ENCODE results near the gene TMEM143. TPM values are rescaled to one million over a fixed set of nuclear protein-coding genes. Genes with fewer than 3 reads are reported as not detected.

Gene TMEM143
- 10 to 100 TPM in 1 of 4 donors, 1 to 10 TPM in 3; 6.7 to 21.0 (median 8.7) TPM for total RNA-seq

- H3K4me3 ChIP-seq (ENCODE audit: low read depth, poor library complexity, severe bottlenecking), result peak within 1 kb of the TSS; percentile 47
- intact Hi-C loops (cut with DNase I; ENCODE audit: low total_unique reads), result no loop called here
- WGBS, 2 donors, result 1% methylated on average over 45 to 58 of the region's 59 CpGs
- DNase-seq (ENCODE audit: low spot score in 2 of 2), result peak; percentile 98 to 99
- TF ChIP-seq CTCF (IDR thresholded peaks at IDR 0.05) (no peak), POLR2A (IDR thresholded peaks at IDR 0.05) (peak in 1 of 2 donors; percentile 28)
Measured at GRCh38 chr19:48363810-48364597, at the start of gene TMEM143, which contains the start of gene SYNGR4. Gene TMEM143 (minus strand): TSS chr19:48363940. CDS start chr19:48363920, 20 bp downstream. Gene SYNGR4 (plus strand): TSS chr19:48364367. CDS start chr19:48365843, 1,476 bp downstream.

DNA sequence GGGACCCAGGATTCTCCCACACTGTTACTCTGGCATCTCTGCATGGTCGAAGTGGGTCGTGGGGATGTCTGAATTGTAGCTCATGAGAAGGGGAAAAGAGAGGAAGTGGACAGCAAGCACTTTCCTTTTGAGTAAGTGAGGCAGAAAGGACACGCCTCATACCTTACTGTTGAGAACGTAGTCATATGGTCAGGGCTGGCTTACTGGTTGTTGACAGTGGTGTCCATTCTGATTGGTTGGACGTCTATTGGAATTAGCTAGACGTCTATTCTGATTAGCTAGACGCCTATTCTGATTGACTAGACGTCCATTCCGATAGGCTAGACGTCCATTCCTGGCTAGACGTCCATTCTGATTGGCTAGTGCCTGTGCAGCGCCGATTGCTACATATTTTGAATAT, 42.1 kb upstream of the TMEM143 start:
- no peak overlapping the region for H3K4me3 ChIP-seq (ENCODE audit: low read depth, poor library complexity, severe bottlenecking)
- WGBS, 2 donors, result 84 to 89% methylated on average over 13 of the region's 13 CpGs
- TF ChIP-seq CTCF (IDR thresholded peaks at IDR 0.05) (no peak), POLR2A (IDR thresholded peaks at IDR 0.05) (no peak)
- DNase-seq (ENCODE audit: low spot score in 2 of 2), result no peak
- intact Hi-C loops (cut with DNase I; ENCODE audit: low total_unique reads), result no loop called here

GRCh38 chr19:48405010-48405659, 41.4 kb upstream of the TMEM143 start:
- intact Hi-C loops (cut with DNase I; ENCODE audit: low total_unique reads), result no loop called here
- DNase-seq (ENCODE audit: low spot score in 2 of 2), result no peak
- 94 to 96% methylated on average over 4 to 27 of the region's 27 CpGs for WGBS, 2 donors
- no peak overlapping the region for H3K4me3 ChIP-seq (ENCODE audit: low read depth, poor library complexity, severe bottlenecking)
- no peak for TF ChIP-seq CTCF (IDR thresholded peaks at IDR 0.05)
- no peak for TF ChIP-seq POLR2A (IDR thresholded peaks at IDR 0.05)

DNA sequence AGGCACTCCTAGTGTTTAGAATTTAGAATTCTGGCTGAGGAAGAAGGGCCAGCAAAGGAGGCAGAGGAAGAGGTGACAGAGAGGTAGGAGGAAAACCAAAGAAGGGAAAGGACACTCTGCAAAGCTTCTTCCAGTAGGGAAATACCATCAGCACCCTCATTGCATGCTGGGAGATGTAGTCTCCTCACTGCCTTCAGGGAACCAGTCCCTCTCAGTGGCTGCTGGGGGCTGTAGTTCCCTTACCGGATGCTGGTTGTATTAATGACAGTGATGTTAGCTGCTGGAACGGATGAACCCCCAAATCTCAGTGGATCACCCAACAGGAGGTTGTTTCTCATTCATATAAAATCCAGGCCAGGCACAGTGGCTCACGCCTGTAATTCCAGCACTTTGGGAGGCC, 39.9 kb upstream of the TMEM143 start:
- intact Hi-C loops (cut with DNase I; ENCODE audit: low total_unique reads), result no loop called here
- 39 to 46% methylated on average over 3 of the region's 3 CpGs for WGBS, 2 donors
- DNase-seq (ENCODE audit: low spot score in 2 of 2), result no peak
- H3K4me3 ChIP-seq (ENCODE audit: low read depth, poor library complexity, severe bottlenecking), result no peak overlapping the region
- TF ChIP-seq CTCF (IDR thresholded peaks at IDR 0.05) (no peak), POLR2A (IDR thresholded peaks at IDR 0.05) (no peak)

DNA sequence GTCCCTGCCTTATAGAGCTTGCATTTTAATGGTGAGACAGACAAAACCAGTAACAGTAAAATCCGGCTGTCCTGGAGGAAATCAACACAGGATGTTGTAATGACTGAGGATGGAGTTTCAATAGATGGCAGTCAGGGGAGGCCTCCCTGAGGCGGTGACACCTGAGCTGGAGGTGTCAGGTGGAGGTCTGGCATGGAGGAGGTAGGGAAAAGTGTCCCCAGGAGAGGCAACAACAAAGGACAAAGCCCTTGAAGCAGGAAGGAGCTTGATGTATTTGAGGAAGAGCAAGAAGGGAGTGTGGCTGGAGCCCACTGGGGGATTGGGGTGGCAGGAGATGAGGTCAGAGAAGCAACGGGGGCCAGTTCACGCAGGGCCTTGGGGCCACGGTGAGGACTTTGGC, 37.5 kb upstream of the TMEM143 start:
- intact Hi-C loops (cut with DNase I; ENCODE audit: low total_unique reads), result no loop called here
- H3K4me3 ChIP-seq (ENCODE audit: low read depth, poor library complexity, severe bottlenecking), result no peak overlapping the region
- no peak for DNase-seq (ENCODE audit: low spot score in 2 of 2)
- 55 to 56% methylated on average over 5 of the region's 5 CpGs for WGBS, 2 donors
- TF ChIP-seq POLR2A (IDR thresholded peaks at IDR 0.05), result no peak
- TF ChIP-seq CTCF (IDR thresholded peaks at IDR 0.05), result no peak
